HepG2 (cell line): ENCODE data around the gene RNF40. TPM values are rescaled to one million over a fixed set of nuclear protein-coding genes. Genes with fewer than 3 reads are reported as not detected.

Experiments used
- ATAC-seq: fragments of 200-7000 bp; cut with Tn5 transposase; 3 replicates; pipeline ENCODE4 v1.9.1; 2020; ENCODE audit warnings: mild to moderate bottlenecking, moderate library complexity
- BruUV-seq: library from RNA; stranded (reverse); fragments of 400-500 nt; replicated peaks from 2 replicates; lab custom pipeline; 2021; lab: Mats Ljungman, UMichigan
- CTCF ChIA-PET: fragments of 300-600 bp; formaldehyde crosslinking; extraction: SDS; loops from one replicate; lab custom pipeline; 2021; ENCODE audit warnings: low total read pairs, inconsistent platforms, low intra/inter-chr PET ratio; lab: Yijun Ruan, JAX
- POLR2A ChIA-PET: fragments of 350-600 bp; sonication (Branson Sonifier 250); formaldehyde crosslinking; loops from one replicate; lab custom pipeline; 2020; ENCODE audit warnings: antibody characterized with exemption, inconsistent platforms; lab: Yijun Ruan, JAX
- DNase-seq: peaks from one replicate; pipeline ENCODE4 v3.0.0-alpha.2; 2015; ENCODE audit warnings: low spot score
- FAIRE-seq: peaks from 3 replicates; lab custom pipeline; 2011; peaks lifted over from hg19 to GRCh38; lab: Jason Lieb, UNC
- H2AFZ ChIP-seq: one replicate; pipeline ENCODE4 v1.6.1; 2011; ENCODE audit warnings: low read length, inconsistent platforms
- H3K27ac ChIP-seq: fragments of 300-600 bp; 3 replicates; pipeline ENCODE4 v1.8.0; 2011; ENCODE audit warnings: mixed run types, mild to moderate bottlenecking, mixed read lengths, low read length, inconsistent platforms; ENCODE audit not compliant: insufficient read depth; ENCODE audit errors: extremely low read length
- H3K27me3 ChIP-seq, 2 experiments: fragments of 200-600 bp in 1 of 2; 2 replicates in 1 of 2; 3 replicates in 1 of 2; pipeline versions ENCODE4 v1.6.0 to v1.8.0; 2011; ENCODE audit warnings: low read length in 2 of 2, mild to moderate bottlenecking in 2 of 2, moderate library complexity in 2 of 2, inconsistent platforms in 1 of 2; ENCODE audit not compliant: insufficient read depth in 2 of 2, control insufficient read depth in 1 of 2
- H3K36me3 ChIP-seq, 2 experiments: fragments of 200-600 bp in 1 of 2; replicated peaks in 1 of 2; 2 replicates in 1 of 2; 3 replicates in 1 of 2; pipeline versions ENCODE4 v1.5.1 to v1.8.0; 2011; ENCODE audit warnings: low read length in 2 of 2, inconsistent platforms in 1 of 2; ENCODE audit not compliant: insufficient read depth in 2 of 2, control insufficient read depth in 1 of 2
- H3K4me1 ChIP-seq: 2 replicates; pipeline ENCODE4 v1.5.1; 2012; ENCODE audit warnings: low read length, inconsistent platforms; ENCODE audit not compliant: insufficient read depth
- H3K4me2 ChIP-seq: 2 replicates; pipeline ENCODE4 v1.6.0; 2011; ENCODE audit warnings: low read depth, low read length, inconsistent platforms
- H3K4me3 ChIP-seq, 3 experiments: fragments of 200-600 bp in 1 of 3; sonication (generic), shearing (Covaris generic) in 1 of 3; replicated peaks in 1 of 3; 2 replicates each; pipeline ENCODE4 v1.5.1; 2011 to 2016; ENCODE audit warnings: low read length in 3 of 3, inconsistent platforms in 2 of 3, low read depth in 2 of 3, mild to moderate bottlenecking in 2 of 3, control low read depth in 1 of 3, mixed read lengths in 1 of 3; ENCODE audit not compliant: insufficient read depth in 1 of 3
- H3K79me2 ChIP-seq: one replicate; pipeline ENCODE4 v1.6.1; 2011; ENCODE audit warnings: low read length, inconsistent platforms; ENCODE audit not compliant: insufficient read depth
- H3K9ac ChIP-seq: 2 replicates; pipeline ENCODE4 v1.6.0; 2011; ENCODE audit warnings: mild to moderate bottlenecking, low read depth, low read length, inconsistent platforms; ENCODE audit not compliant: insufficient read depth
- H3K9me3 ChIP-seq: 2 replicates; pipeline ENCODE4 v1.5.1; 2012; ENCODE audit warnings: mild to moderate bottlenecking, low read length
- H4K20me1 ChIP-seq: 2 replicates; pipeline ENCODE4 v1.6.0; 2011; ENCODE audit warnings: inconsistent platforms, mild to moderate bottlenecking, low read length, moderate library complexity; ENCODE audit not compliant: insufficient read depth
- HMGXB3 ChIP-seq: sonication (generic); formaldehyde crosslinking; IDR thresholded peaks from 2 replicates; pipeline ENCODE4 v1.4.0; 2020; ENCODE audit warnings: missing genetic modification reagents, borderline replicate concordance
- RNF2 ChIP-seq: fragments of 450-650 bp; conservative IDR thresholded peaks from 2 replicates; pipeline ENCODE4 v1.6.1; 2016; ENCODE audit warnings: low read depth
- SNAPC4 ChIP-seq: sonication (generic); formaldehyde crosslinking; IDR thresholded peaks from 2 replicates; pipeline ENCODE4 v1.4.0; 2020; ENCODE audit warnings: mild to moderate bottlenecking, missing genetic modification reagents
- TARDBP ChIP-seq: sonication (generic); formaldehyde crosslinking; IDR thresholded peaks from 2 replicates; pipeline ENCODE4 v1.8.0; 2022; ENCODE audit warnings: mild to moderate bottlenecking, missing genetic modification reagents
- ZHX1 ChIP-seq: sonication (generic); formaldehyde crosslinking; IDR thresholded peaks from 2 replicates; pipeline ENCODE4 v1.8.1; 2022; ENCODE audit warnings: low read depth, mild to moderate bottlenecking, missing genetic modification reagents
- ZNF333 ChIP-seq: sonication (generic); formaldehyde crosslinking; IDR thresholded peaks from 2 replicates; pipeline ENCODE4 v1.4.0; 2020; ENCODE audit warnings: mild to moderate bottlenecking, missing genetic modification reagents, borderline replicate concordance
- ZNF563 ChIP-seq: sonication (generic); formaldehyde crosslinking; IDR thresholded peaks from 2 replicates; pipeline ENCODE4 v1.8.0; 2022; ENCODE audit warnings: mild to moderate bottlenecking, moderate library complexity, missing genetic modification reagents
- ZNF713 ChIP-seq: sonication (generic); formaldehyde crosslinking; IDR thresholded peaks from 2 replicates; pipeline ENCODE4 v1.4.0; 2020; ENCODE audit warnings: mild to moderate bottlenecking, missing genetic modification reagents
- ZNF839 ChIP-seq: sonication (generic); formaldehyde crosslinking; IDR thresholded peaks from 2 replicates; pipeline ENCODE4 v1.4.0; 2020; ENCODE audit warnings: missing genetic modification reagents, mild to moderate bottlenecking, borderline replicate concordance
- WGBS: methylation state at CpG from one replicate; pipeline ENCODE4 v1.1.6; 2017; ENCODE audit warnings: low lambda C conversion rate; 5-methylcytosine and 5-hydroxymethylcytosine counted together
- in situ Hi-C: cut with HindIII; loops from 2 replicates; pipeline ENCODE4 v1.10.0; 2017; ENCODE audit warnings: low pct_unique_long_range_greater_than_20kb; ENCODE audit not compliant: extremely low pct_ligation_motif_present
- intact Hi-C: fragments of 100-400 bp; cut with micrococcal nuclease; formaldehyde crosslinking; loops from one replicate; pipeline ENCODE4 v1.10.0; 2022; ENCODE audit not compliant: unreplicated experiment
- polyA plus RNA-seq, 8 experiments: library from polyadenylated mRNA; depleted of rRNA in 3 of 8; stranded (reverse) in 7 of 8; unstranded in 1 of 8; fragments of >200 nt; fragmentation: Illumina TruSeq in 4 of 8; extraction: Trizol in 4 of 8; gene quantifications; 2 replicates each; pipeline versions ENCODE4 v1.2.1 to v1.2.3, GENCODE V29; 2011 to 2016; ENCODE audit warnings: low read depth in 4 of 8, missing spikeins in 1 of 8, mixed read lengths in 1 of 8; ENCODE audit not compliant: insufficient read depth in 1 of 8
- total RNA-seq, 5 experiments: library from RNA; depleted of rRNA; stranded (reverse); fragments of >200 nt; fragmentation: Illumina TruSeq; extraction: Trizol; gene quantifications; 2 replicates each; pipeline ENCODE4 v1.2.3, GENCODE V29; 2016; ENCODE audit warnings: low read depth in 1 of 5

The RNF40 gene
- total and polyA plus RNA-seq, 2 of the 13 experiments (the other 11 are each of a cell fraction or from before 2014, with no cell fraction given) = 84.0 to 85.6 TPM

- Histone ChIP-seq H3K4me3 (peak overlapping the region; percentile 74 to 96 (median 89)), H4K20me1 (no peaks in the 10 kb centered on the region), H2AFZ (peak overlapping the region; percentile 1), H3K27me3 (no peaks in the 10 kb centered on the region; a peak in 1 of 5 replicates), H3K27ac (peak overlapping the region; percentile 92), H3K9me3 (no peaks in the 10 kb centered on the region), H3K9ac (peak overlapping the region; percentile 89), H3K4me2 (peak overlapping the region; percentile 92), H3K79me2 (peaks cover 3% of the 10 kb centered on the region), H3K4me1 (peaks cover 54% of the 10 kb centered on the region), H3K36me3 (no peaks in the 10 kb centered on the region)
- in situ Hi-C loops = no loop called here
- intact Hi-C loops = loop anchor here (1.0 kb wide), 2 partner anchors 9 to 18 kb away; partner anchors contain the start of gene ZNF629
- WGBS = 18% methylated on average over 13 of the region's 62 CpGs
- DNase-seq (peak; percentile 78), FAIRE-seq (no peak), ATAC-seq (peak; percentile 88)
- ChIA-PET CTCF (interaction anchor here (0.6 to 0.9 kb wide), 3 partner anchors 31 to 116 kb away, joined by 3 to 4 read pairs (median 3); no protein-coding TSS in a partner anchor), POLR2A (interaction anchor here (0.6 to 6.6 kb wide), 27 partner anchors 9 to 330 kb away, joined by 3 to 257 read pairs (median 8); partner anchors contain the start of genes FBRS, HSD3B7, PHKG2 and ZNF629)
- no TSS peak for BruUV-seq
- TF ChIP-seq ZHX1 (CRISPR knock-in tag) (peak; percentile 70; the same call in 1 of the 2 replicates), ZNF563 (CRISPR knock-in tag) (peak; percentile 95), ZNF713 (CRISPR knock-in tag) (0 out of 2 replicates have a peak, but pooled peaks have one; percentile 48), TARDBP (CRISPR knock-in tag) (peak; percentile 90; the same call in 1 of the 2 replicates), ZNF333 (CRISPR knock-in tag) (no peak), ZNF839 (CRISPR knock-in tag) (no peak), HMGXB3 (CRISPR knock-in tag) (peak; percentile 52), RNF2 (no peak), SNAPC4 (CRISPR knock-in tag) (peak; percentile 72; the same call in 1 of the 2 replicates)
Measured at GRCh38 chr16:30805370-30806169, 43.4 kb downstream of the RNF40 start.
